ENCODE results near the gene SOHLH1.

Gene SOHLH1

GRCh38 chr9:135655317-135655716, 44.0 kb downstream of the SOHLH1 start:
- DNase-seq = no peak

GRCh38 chr9:135650408-135650807, 48.9 kb downstream of the SOHLH1 start:
- DNase-seq = no peak

DNA sequence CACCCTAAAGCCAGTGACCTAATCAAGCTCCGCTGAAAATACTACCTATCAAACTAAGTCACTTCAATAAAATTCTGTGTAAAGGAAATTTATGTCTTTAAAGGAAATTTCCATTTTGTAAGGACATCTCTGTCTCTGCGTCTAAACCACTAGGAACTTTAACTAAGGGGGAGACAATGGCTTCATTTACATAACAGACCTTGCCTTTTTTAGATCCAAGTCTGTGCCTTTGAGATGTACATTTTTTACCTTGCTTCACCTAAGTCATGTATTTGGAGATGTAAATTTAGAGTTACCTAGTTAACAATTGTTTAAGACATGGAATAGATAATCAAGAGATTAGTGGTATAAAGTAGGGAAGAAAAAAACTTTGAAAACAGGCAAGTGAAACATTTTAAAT, 49.8 kb downstream of the SOHLH1 start:
- no peak for DNase-seq

- no peak for DNase-seq
These were observed 50.5 kb downstream of the SOHLH1 start for GRCh38 chr9:135648494-135649410.

GRCh38 chr9:135647884-135648283, 51.4 kb downstream of the SOHLH1 start:
- DNase-seq = no peak

DNA sequence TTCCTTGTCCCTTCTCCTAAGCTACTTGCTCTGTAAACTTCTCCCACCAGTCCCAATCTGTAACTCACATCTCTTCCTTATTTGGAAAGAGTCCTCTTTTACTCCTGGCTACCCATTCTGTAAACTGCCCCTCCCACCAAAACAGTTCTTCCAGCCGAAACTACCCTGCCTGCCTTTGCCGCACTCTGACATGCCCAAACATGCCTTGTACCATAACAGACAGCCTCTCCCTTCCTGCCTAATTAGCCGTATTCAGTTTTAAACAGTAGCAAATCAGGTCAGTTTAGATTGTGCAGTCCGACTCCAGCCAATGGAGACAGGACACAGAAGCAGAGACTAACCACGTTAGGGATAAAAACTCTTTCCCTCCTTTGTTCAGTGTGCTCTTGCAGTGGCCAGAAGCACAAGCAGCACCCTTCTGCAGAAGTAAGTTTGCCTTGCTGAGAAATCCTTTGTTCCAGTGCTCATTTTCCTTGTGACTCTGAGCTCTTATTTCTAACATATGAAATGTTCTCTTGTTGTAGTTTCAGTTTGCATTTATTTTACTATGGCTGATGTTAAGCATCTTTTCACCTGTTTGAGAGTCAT, 54.6 kb downstream of the SOHLH1 start:
- no peak for DNase-seq
